ENCODE data around the gene C1QC. TPM values are rescaled to one million over a fixed set of nuclear protein-coding genes. Genes with fewer than 3 reads are reported as not detected.
"Not testable (repeated sequence)": the region's sequence is repeated elsewhere in the genome, so short reads cannot be mapped to it uniquely, and the experiment has no call there.

The C1QC gene
- total and polyA plus RNA-seq, 5 donors, result 32.7 to 196 (median 109) TPM

- DNase-seq (no peak), ATAC-seq (peak; percentile 41 to 57)
- H3K27ac ChIP-seq (ENCODE audit: low read length), result no peak overlapping the region
- no peak overlapping the region for H3K4me3 ChIP-seq (ENCODE audit: low read length)
- H3K4me1 ChIP-seq (ENCODE audit: control insufficient read depth, insufficient read depth, low read length), result no peaks in the 10 kb centered on the region
- intact Hi-C loops (cut with DNase I), result no loop called here
- H3K27me3 ChIP-seq (ENCODE audit: control insufficient read depth, insufficient read depth), result no peaks in the 10 kb centered on the region
- H3K9me3 ChIP-seq (ENCODE audit: control insufficient read depth, low read length), result no peaks in the 10 kb centered on the region
- 61% methylated on average over 15 of the region's 15 CpGs for WGBS
These were observed 8.8 kb downstream of the C1QC start for GRCh38 chr1:22651941-22652856.

DNA sequence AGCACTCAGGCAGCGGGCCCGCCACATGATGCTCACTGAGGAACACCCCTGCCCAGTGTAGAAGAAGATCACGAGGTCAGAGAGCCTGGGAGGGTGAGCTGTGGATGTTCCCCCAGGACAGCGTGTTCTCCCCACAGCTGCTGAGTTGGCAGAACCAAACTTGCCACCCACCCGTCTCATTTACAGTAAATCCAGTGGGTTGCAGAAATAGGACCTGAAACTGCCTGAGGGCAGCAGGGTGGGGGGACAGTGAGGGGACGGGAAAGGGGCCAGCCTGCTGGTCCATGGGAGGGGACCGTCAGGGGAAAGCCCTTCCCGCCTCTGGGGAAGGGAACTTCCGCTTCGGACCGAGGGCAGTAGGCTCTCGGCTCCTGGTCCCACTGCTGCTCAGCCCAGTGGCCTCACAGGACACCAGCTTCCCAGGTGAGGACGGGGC, 9.5 kb downstream of the C1QC start, which contains the start of gene C1QB:
TSS of gene C1QB (plus strand) at position 356 of the 436 bp plus-strand sequence. CDS start 6,227 bp downstream, outside the sequence.
- ATAC-seq (peak; percentile 76 to 81), DNase-seq (peak; percentile 60 to 85 (median 80))
- H3K4me3 ChIP-seq (ENCODE audit: low read length), result no peak within 1 kb of the TSS
- H3K4me1 ChIP-seq (ENCODE audit: control insufficient read depth, insufficient read depth, low read length), result no peaks in the 10 kb centered on the region
- H3K27ac ChIP-seq (ENCODE audit: low read length), result peak within 1 kb of the TSS; percentile 8
- intact Hi-C loops (cut with DNase I), result no loop called here
- 73% methylated on average over 13 of the region's 13 CpGs for WGBS
- no peaks in the 10 kb centered on the region for H3K9me3 ChIP-seq (ENCODE audit: control insufficient read depth, low read length)
- H3K27me3 ChIP-seq (ENCODE audit: control insufficient read depth, insufficient read depth), result no peaks in the 10 kb centered on the region

- no peak overlapping the region for H3K27ac ChIP-seq (ENCODE audit: low read length)
- H3K4me1 ChIP-seq (ENCODE audit: control insufficient read depth, insufficient read depth, low read length), result no peaks in the 10 kb centered on the region
- DNase-seq (no peak), ATAC-seq (no peak)
- H3K4me3 ChIP-seq (ENCODE audit: low read length), result no peak overlapping the region
- intact Hi-C loops (cut with DNase I), result no loop called here
- H3K9me3 ChIP-seq (ENCODE audit: control insufficient read depth, low read length), result no peaks in the 10 kb centered on the region
- WGBS, result 61% methylated on average over 5 of the region's 5 CpGs
- H3K27me3 ChIP-seq (ENCODE audit: control insufficient read depth, insufficient read depth), result no peaks in the 10 kb centered on the region
These were observed 11.3 kb downstream of the C1QC start for GRCh38 chr1:22654692-22655091.

DNA sequence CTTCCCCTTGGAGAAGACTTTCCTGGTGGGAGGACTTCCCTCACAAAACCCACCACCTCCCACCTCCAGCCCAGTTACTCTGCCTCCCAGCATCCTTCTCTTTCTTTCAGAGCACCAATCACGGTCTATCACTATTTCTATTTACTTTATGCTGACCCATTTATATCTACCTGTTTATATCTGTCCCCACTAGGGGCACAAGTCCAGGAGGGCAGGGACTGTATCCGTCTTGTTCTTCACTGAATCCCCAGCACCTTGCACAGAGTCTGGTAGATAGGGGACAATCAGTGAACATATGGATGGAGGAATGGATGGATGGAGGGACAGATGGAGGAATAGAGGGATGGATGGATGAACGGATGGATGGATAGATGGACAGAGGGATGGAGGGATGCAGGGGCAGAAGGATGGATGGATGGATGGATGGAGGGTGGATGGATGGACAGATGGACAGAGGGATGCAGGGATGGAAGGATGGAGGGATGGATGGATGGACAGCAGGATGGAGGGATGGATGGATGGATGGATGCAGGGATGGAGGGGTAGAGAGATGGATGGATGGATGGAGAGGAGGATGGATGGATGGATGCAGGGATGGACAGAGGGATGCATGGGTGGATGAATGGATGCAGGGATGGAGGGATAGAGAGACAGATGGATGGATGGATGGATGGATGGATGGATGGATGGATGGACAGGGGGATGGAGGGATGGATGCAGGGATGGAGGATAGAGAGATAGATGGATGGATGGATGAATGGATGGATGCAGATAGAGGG, 15.1 kb downstream of the C1QC start:
- Histone ChIP-seq H3K9me3 (ENCODE audit: control insufficient read depth, low read length) (no peaks in the 10 kb centered on the region), H3K4me3 (ENCODE audit: low read length) (no peak overlapping the region), H3K27me3 (ENCODE audit: control insufficient read depth, insufficient read depth) (no peaks in the 10 kb centered on the region), H3K27ac (ENCODE audit: low read length) (no peak overlapping the region), H3K4me1 (ENCODE audit: control insufficient read depth, insufficient read depth, low read length) (no peaks in the 10 kb centered on the region)
- DNase-seq, result no peak
- 66% methylated on average over 3 of the region's 3 CpGs for WGBS
- no peak for ATAC-seq
- intact Hi-C loops (cut with DNase I), result no loop called here

- H3K27ac ChIP-seq (ENCODE audit: low read length), result no peak overlapping the region
- H3K4me3 ChIP-seq (ENCODE audit: low read length), result no peak overlapping the region
- DNase-seq, result no peak
- WGBS, result 90% methylated on average over 19 of the region's 19 CpGs
- intact Hi-C loops (cut with DNase I), result no loop called here
- H3K9me3 ChIP-seq (ENCODE audit: control insufficient read depth, low read length), result no peaks in the 10 kb centered on the region
- H3K27me3 ChIP-seq (ENCODE audit: control insufficient read depth, insufficient read depth), result no peaks in the 10 kb centered on the region
- H3K4me1 ChIP-seq (ENCODE audit: control insufficient read depth, insufficient read depth, low read length), result no peaks in the 10 kb centered on the region
- ATAC-seq, result no peak
These were observed 17.3 kb downstream of the C1QC start for GRCh38 chr1:22660716-22661241.

GRCh38 chr1:22661880-22662279, 18.4 kb downstream of the C1QC start:
- Histone ChIP-seq H3K4me1 (ENCODE audit: control insufficient read depth, insufficient read depth, low read length) (no peaks in the 10 kb centered on the region), H3K27ac (ENCODE audit: low read length) (no peak overlapping the region), H3K4me3 (ENCODE audit: low read length) (no peak overlapping the region), H3K9me3 (ENCODE audit: control insufficient read depth, low read length) (no peaks in the 10 kb centered on the region), H3K27me3 (ENCODE audit: control insufficient read depth, insufficient read depth) (no peaks in the 10 kb centered on the region)
- no peak for DNase-seq
- ATAC-seq, result no peak
- intact Hi-C loops (cut with DNase I), result no loop called here
- 86% methylated on average over 2 of the region's 2 CpGs for WGBS

DNA sequence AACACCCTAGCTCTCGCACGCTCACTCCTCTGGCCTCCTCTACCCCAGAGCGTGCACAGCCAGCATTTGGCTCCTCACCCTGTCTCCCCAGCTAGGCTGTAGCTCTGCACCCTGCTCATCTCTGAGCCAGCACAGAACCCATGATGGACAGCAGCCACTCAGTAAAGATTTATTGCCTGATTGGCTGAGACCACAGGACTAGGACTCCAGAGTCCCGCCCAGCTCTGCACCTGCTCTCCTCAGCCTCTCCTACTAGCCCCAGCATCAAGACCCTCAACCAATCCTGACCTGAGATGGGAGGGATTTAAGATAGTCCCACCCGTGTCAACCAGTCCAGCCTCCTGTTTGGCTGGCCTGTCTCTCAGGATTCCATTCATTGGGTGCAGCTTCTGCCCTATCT, 18.9 kb downstream of the C1QC start:
- H3K27ac ChIP-seq (ENCODE audit: low read length), result no peak overlapping the region
- DNase-seq (peak in 1 of 3 donors; percentile 65), ATAC-seq (peak; percentile 42 to 69)
- H3K27me3 ChIP-seq (ENCODE audit: control insufficient read depth, insufficient read depth), result no peaks in the 10 kb centered on the region
- intact Hi-C loops (cut with DNase I), result no loop called here
- no peak overlapping the region for H3K4me3 ChIP-seq (ENCODE audit: low read length)
- 62% methylated on average over 5 of the region's 5 CpGs for WGBS
- H3K9me3 ChIP-seq (ENCODE audit: control insufficient read depth, low read length), result no peaks in the 10 kb centered on the region
- no peaks in the 10 kb centered on the region for H3K4me1 ChIP-seq (ENCODE audit: control insufficient read depth, insufficient read depth, low read length)

GRCh38 chr1:22662986-22663408, 19.6 kb downstream of the C1QC start:
- no peak overlapping the region for H3K4me3 ChIP-seq (ENCODE audit: low read length)
- peak; percentile 21 to 25 for ATAC-seq
- intact Hi-C loops (cut with DNase I), result no loop called here
- H3K9me3 ChIP-seq (ENCODE audit: control insufficient read depth, low read length), result no peaks in the 10 kb centered on the region
- no peak overlapping the region for H3K27ac ChIP-seq (ENCODE audit: low read length)
- peak in 1 of 3 donors; percentile 52 for DNase-seq
- no peaks in the 10 kb centered on the region for H3K4me1 ChIP-seq (ENCODE audit: control insufficient read depth, insufficient read depth, low read length)
- H3K27me3 ChIP-seq (ENCODE audit: control insufficient read depth, insufficient read depth), result no peaks in the 10 kb centered on the region
- 84% methylated on average over 8 of the region's 8 CpGs for WGBS

DNA sequence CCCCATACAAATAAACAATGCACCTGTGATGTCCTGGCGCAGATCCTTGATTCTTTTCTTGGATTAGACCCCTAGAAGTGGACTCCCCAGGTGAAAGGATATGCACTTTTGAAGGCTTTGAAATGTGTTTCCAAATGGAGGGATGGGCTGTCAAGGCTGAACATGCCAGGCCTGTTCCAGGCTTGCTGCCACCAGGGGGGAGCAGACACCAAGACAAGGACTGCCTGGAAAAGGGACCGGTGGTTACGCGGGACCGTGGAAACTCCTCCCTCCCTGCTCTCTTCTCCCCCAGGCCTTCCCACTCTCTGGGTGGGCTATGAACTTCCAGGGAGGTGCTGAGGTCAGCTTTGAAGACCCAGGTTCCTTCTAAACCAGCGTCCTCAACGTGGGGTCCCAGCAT, 22.3 kb downstream of the C1QC start:
- peak in 1 of 3 donors; percentile 76 for DNase-seq
- H3K27me3 ChIP-seq (ENCODE audit: control insufficient read depth, insufficient read depth), result no peaks in the 10 kb centered on the region
- no peaks in the 10 kb centered on the region for H3K9me3 ChIP-seq (ENCODE audit: control insufficient read depth, low read length)
- H3K4me3 ChIP-seq (ENCODE audit: low read length), result no peak overlapping the region
- intact Hi-C loops (cut with DNase I), result no loop called here
- peak; percentile 15 to 19 for ATAC-seq
- no peak overlapping the region for H3K27ac ChIP-seq (ENCODE audit: low read length)
- no peaks in the 10 kb centered on the region for H3K4me1 ChIP-seq (ENCODE audit: control insufficient read depth, insufficient read depth, low read length)
- 47% methylated on average over 7 of the region's 7 CpGs for WGBS

GRCh38 chr1:22666412-22666811, 23.0 kb downstream of the C1QC start:
- no peak overlapping the region for H3K27ac ChIP-seq (ENCODE audit: low read length)
- H3K27me3 ChIP-seq (ENCODE audit: control insufficient read depth, insufficient read depth), result no peaks in the 10 kb centered on the region
- no peak for DNase-seq
- no peak for ATAC-seq
- no peak overlapping the region for H3K4me3 ChIP-seq (ENCODE audit: low read length)
- WGBS, result 48% methylated on average over 2 of the region's 2 CpGs
- no peaks in the 10 kb centered on the region for H3K9me3 ChIP-seq (ENCODE audit: control insufficient read depth, low read length)
- no peaks in the 10 kb centered on the region for H3K4me1 ChIP-seq (ENCODE audit: control insufficient read depth, insufficient read depth, low read length)
- intact Hi-C loops (cut with DNase I), result no loop called here

- H3K27me3 ChIP-seq (ENCODE audit: control insufficient read depth, insufficient read depth); H3K4me1 ChIP-seq (ENCODE audit: control insufficient read depth, insufficient read depth, low read length); DNase-seq; ATAC-seq; H3K9me3 ChIP-seq (ENCODE audit: control insufficient read depth, low read length); H3K27ac ChIP-seq (ENCODE audit: low read length); H3K4me3 ChIP-seq (ENCODE audit: low read length); intact Hi-C loops (cut with DNase I): not testable (repeated sequence)
- 86% methylated on average over 2 of the region's 2 CpGs for WGBS
These were observed 25.4 kb downstream of the C1QC start for GRCh38 chr1:22668840-22669239.

All from right cardiac atrium (tissue), 5 donors.